ENCODE data around the gene TEX19. TPM values are rescaled to one million over a fixed set of nuclear protein-coding genes. Genes with fewer than 3 reads are reported as not detected.

Gene TEX19
- not detected for total RNA-seq

GRCh38 chr17:82358465-82359350 is at the start of gene TEX19:
TEX19 (plus strand) TSS chr17:82359247; CDS start chr17:82362151, 2,904 bp downstream.
- DNase-seq = no peak

- DNase-seq = no peak
These were observed 49.1 kb upstream of the TEX19 start for GRCh38 chr17:82309656-82310570.

- no peak for DNase-seq
These were observed 48.2 kb upstream of the TEX19 start for GRCh38 chr17:82310877-82311276.

- no peak for DNase-seq
These were observed 47.1 kb upstream of the TEX19 start for GRCh38 chr17:82311971-82312370.

GRCh38 chr17:82313195-82314011 is 45.6 kb upstream of the TEX19 start:
- no peak for DNase-seq

GRCh38 chr17:82314012-82314726 is 44.9 kb upstream of the TEX19 start:
- DNase-seq = no peak

- DNase-seq = no peak
These were observed 44.1 kb upstream of the TEX19 start for GRCh38 chr17:82314727-82315605.

GRCh38 chr17:82315703-82316358 is 43.2 kb upstream of the TEX19 start:
- no peak for DNase-seq

GRCh38 chr17:82316651-82317393 is 42.2 kb upstream of the TEX19 start:
- no peak for DNase-seq

GRCh38 chr17:82317394-82318168 is 41.5 kb upstream of the TEX19 start, which contains the start of gene CD7:
CD7 (minus strand) TSS chr17:82317608; CDS start chr17:82317495, 113 bp downstream.
- no peak for DNase-seq

- no peak for DNase-seq
These were observed 40.9 kb upstream of the TEX19 start for GRCh38 chr17:82318169-82318498.

GRCh38 chr17:82318772-82319606 is 40.1 kb upstream of the TEX19 start:
- DNase-seq = no peak

- DNase-seq = no peak
These were observed 39.4 kb upstream of the TEX19 start for GRCh38 chr17:82319619-82320062.

- DNase-seq = no peak
These were observed 38.8 kb upstream of the TEX19 start for GRCh38 chr17:82320140-82320840.

- DNase-seq = no peak
These were observed 37.8 kb upstream of the TEX19 start for GRCh38 chr17:82320956-82321927.
